ENCODE measurements around the gene R3HDM4.
"Not testable (repeated sequence)": the region's sequence is repeated elsewhere in the genome, so short reads cannot be mapped to it uniquely, and the experiment has no call there.

The R3HDM4 gene
- 93.6 to 136 reads per million in 2 donors for total RNA-seq

GRCh38 chr19:913080-913748, at the start of gene R3HDM4:
Gene R3HDM4, minus strand, starts transcription at chr19:913219. Its CDS starts 62 bp downstream, at chr19:913157.
- peak; percentile 88 for DNase-seq

DNA sequence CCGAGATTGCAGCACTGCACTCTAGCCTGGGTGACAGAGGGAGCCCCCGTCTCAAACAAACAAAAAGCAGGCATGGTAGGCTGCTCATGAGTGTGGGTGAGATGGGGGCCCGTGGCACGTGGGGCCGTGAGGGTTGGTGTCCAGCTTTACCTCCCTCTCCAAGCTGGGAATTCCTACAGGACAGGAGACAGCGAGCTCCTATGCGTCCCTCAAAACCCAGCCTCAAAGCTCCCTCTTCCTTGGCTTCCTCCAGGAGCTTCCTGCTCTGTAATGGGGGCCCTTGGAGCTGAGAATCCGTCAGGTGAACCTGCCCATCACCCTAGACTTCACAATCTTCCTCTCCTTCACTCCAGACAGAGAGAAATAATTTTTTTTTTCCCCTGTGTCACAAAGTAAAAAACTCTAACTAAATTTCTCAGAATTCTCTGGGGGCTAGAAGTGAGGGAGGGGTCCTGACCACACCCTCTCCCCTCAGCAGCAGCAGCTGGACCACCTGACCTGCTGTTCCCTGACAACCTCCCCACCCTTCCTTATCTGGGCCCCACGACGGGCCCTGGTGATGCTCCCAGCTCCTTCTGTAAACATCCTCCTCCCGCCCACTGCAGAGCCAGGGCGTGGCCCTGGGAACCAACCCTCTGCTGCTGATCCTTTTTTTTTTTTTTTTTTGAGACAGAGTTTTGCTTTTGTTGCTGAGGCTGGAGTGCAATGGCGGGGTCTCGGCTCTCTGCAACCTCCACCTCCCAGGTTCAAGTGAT, 49.0 kb upstream of the R3HDM4 start:
- DNase-seq: no peak

DNA sequence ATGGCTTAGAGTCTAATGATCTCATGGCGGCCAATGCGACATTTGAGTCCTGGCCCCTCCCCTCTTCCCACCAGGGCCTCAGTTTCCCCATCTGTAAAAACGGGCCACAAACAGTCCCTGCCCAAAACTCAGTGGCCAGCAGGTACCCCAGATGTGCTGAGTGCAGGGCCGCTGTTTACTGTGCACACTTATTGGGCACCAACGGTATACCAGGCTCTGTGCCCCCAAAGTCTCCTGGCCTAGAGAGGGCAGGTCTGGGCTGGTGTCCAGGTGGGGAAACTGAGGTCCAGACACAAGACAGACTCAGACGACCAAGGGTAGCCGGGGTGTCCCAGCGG, 47.6 kb upstream of the R3HDM4 start:
- DNase-seq: no peak

DNA sequence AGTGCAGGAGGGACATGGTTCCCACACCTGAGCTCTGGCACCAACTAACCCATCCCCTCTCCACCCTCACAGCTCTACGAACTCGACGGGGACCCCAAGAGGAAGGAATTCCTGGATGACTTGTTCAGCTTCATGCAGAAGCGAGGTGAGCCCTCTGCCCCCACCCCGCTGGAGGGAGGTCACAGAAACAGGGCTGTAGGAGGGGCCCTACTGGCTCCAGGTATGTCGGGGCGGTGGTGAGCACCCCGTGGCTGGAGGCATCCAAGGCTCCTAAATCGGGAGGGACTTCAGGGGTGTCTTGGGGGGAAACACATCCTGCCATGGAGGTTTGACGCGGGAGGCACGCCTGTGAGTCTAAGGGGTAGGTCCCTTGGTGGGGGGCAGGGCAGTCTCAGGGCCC, 47.0 kb upstream of the R3HDM4 start:
- no peak for DNase-seq

DNA sequence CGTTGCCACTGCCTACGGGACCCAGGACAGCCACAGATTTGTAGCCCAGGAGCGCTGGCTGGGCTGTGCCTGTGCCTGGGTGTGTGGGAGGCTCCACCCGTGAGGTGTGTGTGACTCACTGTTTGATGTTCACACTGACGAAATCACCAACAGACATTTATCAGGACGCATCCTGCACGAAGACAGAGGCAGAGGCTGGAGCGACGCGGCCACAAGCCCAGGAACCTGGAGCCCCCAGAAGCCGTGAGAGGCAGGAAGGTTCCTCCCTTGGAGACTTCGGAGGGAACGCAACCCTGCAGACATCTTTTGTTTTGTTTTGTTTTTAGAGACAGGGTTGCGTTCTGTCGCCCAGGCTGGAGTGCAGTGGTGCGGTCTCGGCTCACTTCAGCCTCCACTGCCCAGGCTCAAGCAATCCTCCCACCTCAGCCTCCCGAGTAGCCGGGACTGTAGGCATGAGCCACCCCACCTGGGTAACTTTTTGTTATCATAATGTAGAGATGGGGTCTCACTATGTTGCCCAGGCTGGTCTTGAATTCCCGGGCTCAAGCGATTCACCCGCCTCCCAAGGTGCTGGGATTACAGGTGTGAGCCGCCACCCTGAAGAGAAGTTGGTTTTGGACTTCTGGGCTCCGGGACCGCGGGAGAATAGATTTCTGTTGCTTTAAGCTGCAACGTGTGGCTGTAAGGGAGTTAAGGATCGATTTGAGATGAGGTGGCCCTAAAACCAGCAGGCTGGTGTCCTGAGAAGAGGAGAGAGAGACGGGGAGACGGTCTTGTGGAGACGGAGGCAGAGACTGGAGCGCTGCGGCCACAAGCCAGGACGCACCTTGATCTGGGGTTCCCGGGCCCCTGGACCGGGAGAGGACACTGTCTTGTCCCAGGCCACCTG, 46.2 kb upstream of the R3HDM4 start:
- no peak for DNase-seq

- DNase-seq: not testable (repeated sequence)
These were observed 44.6 kb upstream of the R3HDM4 start for GRCh38 chr19:957578-957977.

- DNase-seq: no peak
These were observed 43.9 kb upstream of the R3HDM4 start for GRCh38 chr19:956766-957440.

GRCh38 chr19:955803-956765, 43.1 kb upstream of the R3HDM4 start:
- DNase-seq: no peak

- DNase-seq: no peak
These were observed 41.9 kb upstream of the R3HDM4 start for GRCh38 chr19:954672-955494.

GRCh38 chr19:954272-954671, 41.3 kb upstream of the R3HDM4 start:
- no peak for DNase-seq

GRCh38 chr19:953445-954271, 40.6 kb upstream of the R3HDM4 start:
- no peak for DNase-seq

DNA sequence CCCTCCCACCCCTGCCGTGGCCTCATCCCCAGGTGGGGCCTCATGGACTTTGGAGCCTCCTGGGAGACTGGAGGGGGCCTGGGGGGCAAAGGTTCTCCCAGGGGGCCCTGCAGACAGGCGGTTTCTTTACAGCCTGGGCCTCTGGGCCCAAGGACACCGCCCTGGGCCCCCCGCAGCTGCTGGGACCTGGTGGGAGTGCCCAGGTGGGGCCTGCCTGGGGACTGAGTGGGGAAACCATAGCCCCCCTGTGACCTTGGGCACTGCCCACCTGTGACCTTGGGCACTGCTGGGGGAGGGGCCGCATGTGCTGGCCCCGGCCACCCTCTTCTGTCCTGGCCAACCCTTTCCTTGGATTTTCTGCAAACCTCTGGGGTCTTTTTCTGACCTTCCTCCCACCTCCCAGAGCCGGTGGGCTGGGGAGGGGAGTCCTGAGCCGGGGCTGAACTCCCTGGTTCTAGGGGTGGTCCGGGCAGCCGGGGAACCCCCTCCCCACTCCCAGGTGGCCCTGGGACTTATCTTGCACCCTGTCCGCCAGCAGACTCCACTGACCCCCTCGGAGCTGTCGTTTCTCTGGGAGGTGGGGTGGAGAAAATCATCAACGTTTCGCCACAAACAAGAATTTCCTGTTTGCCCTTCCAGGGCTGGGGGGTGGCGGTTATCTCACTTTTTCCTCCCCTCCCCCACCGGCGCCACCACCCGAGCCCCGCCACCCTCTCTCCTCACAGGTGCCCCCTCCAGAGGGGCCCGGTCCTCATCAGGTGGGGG, 39.8 kb upstream of the R3HDM4 start:
- no peak for DNase-seq

- no peak for DNase-seq
These were observed 39.1 kb upstream of the R3HDM4 start for GRCh38 chr19:952049-952679.

GRCh38 chr19:950352-951066, 37.5 kb upstream of the R3HDM4 start:
- no peak for DNase-seq

DNA sequence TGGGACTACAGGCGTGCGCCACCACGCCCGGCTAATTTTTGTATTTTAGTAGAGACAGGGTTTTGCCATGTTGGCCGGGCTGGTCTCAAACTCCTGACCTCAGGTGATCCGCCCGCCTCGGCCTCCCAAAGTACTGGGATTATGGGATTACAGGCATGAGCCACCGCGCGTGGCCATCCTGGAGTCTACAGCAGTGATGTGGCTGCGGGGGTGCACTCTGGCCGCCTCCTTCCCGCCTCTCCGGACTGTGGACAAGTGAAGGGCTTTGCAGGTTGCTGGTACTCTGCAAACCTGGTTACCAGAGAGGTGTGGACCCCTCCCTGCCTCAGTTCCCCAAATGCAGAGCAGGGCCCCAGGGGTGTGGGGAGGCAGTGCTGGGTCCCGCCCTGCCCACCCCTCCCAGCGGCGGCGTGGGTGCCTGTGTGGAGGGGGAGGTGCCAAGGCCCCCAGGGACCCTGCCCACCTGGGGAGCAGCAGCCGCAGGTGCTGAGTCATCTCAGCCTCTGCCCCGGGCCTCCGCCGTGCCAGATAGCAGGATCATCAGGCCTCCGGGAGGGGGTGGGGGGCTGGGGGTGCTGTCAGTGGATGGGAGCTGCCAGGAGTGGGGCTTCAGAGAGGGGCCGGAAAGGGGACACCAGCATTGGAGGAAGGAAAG, 36.0 kb upstream of the R3HDM4 start:
- no peak for DNase-seq

DNA sequence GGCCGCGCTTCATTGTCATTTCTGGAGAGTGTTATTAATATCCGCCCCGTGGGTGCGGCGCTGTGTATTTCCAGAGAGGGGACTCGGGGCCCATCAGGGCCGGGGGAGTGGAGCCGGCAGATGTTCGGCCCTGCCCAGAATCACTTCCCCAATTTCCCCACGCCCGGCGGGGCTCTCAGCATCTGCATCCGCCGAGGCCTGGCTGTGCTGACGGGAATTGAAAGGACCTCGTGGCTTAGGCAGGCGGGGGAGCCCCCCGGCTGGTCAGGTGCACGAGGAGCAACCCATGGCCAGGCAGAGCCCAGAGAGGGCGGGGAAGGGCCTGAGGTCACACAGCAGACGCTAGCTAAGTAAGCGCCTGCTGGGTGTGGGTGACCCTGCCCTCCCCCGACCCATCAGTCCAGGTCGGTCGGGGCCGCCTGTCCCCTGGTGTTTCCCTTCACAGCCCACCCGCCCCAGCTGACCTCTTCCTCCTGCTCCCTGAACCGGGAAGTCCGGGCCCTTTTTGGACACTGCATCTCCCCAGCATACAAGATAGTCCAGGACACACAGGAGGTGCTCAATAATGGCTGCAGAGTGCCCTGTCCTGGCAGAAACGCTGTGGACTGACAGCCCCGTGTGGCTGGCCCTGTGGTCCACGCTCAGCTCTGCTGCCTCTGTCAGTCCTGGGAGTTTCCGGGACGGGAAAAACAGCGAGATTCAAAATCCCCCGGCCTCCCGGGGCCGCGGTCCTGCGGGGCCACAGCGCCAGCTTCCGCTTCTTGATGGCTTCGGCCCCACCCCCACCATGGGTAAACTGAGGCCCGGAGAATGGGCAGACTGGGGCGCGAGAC, 34.9 kb upstream of the R3HDM4 start:
- no peak for DNase-seq
